HFF-Myc (cell line): ENCODE data around the gene AGAP1.

Source experiments
- DNase-seq: peaks from one replicate; pipeline ENCODE4 v3.0.0-alpha.2; 2011; ENCODE audit warnings: low read depth; ENCODE audit errors: extremely low read depth
- H3K4me3 ChIP-seq: replicated peaks from 2 replicates; pipeline ENCODE4 v1.5.1; 2011; ENCODE audit warnings: low read depth, mild to moderate bottlenecking, control low read depth, low read length
- CTCF ChIP-seq: IDR thresholded peaks from 2 replicates; pipeline ENCODE4 v1.5.1; 2012; ENCODE audit warnings: mild to moderate bottlenecking, low read depth, low read length, control low read depth; ENCODE audit errors: missing control alignments

AGAP1 gene

GRCh38 chr2:236052926-236053821 is 559.3 kb downstream of the AGAP1 start:
- no peak for TF ChIP-seq CTCF
- no peak for DNase-seq
- no peak overlapping the region for H3K4me3 ChIP-seq

GRCh38 chr2:236054125-236054524 is 560.3 kb downstream of the AGAP1 start:
- DNase-seq: no peak
- TF ChIP-seq CTCF: no peak
- no peak overlapping the region for H3K4me3 ChIP-seq

GRCh38 chr2:236054621-236055305 is 560.9 kb downstream of the AGAP1 start:
- no peak overlapping the region for H3K4me3 ChIP-seq
- no peak for TF ChIP-seq CTCF
- DNase-seq: no peak

GRCh38 chr2:236055471-236055870 is 561.6 kb downstream of the AGAP1 start:
- no peak overlapping the region for H3K4me3 ChIP-seq
- DNase-seq: no peak
- no peak for TF ChIP-seq CTCF

GRCh38 chr2:236056141-236056540 is 562.3 kb downstream of the AGAP1 start:
- DNase-seq: no peak
- TF ChIP-seq CTCF: no peak
- H3K4me3 ChIP-seq: no peak overlapping the region

GRCh38 chr2:236057375-236057774 is 563.5 kb downstream of the AGAP1 start:
- no peak for TF ChIP-seq CTCF
- no peak overlapping the region for H3K4me3 ChIP-seq
- no peak for DNase-seq
